LNCaP clone FGC (cell line): ENCODE results near the gene RAD51B.
"Not testable (repeated sequence)": the region's sequence is repeated elsewhere in the genome, so short reads cannot be mapped to it uniquely, and the experiment has no call there.

Source experiments
- DNase-seq: peaks from one replicate; pipeline ENCODE4 v3.0.0-alpha.2; 2011; ENCODE audit warnings: low read depth
- H3K4me3 ChIP-seq: 2 replicates; pipeline ENCODE4 v1.5.1; 2011; ENCODE audit warnings: mild to moderate bottlenecking, low read depth, low read length, control low read depth
- TF ChIP-seq, protein P1 (sequence below): IDR thresholded peaks from 2 replicates; pipeline ENCODE4 v1.5.1; 2012; ENCODE audit warnings: mild to moderate bottlenecking; ENCODE audit not compliant: control insufficient read depth, insufficient read depth; ENCODE audit errors: extremely low read depth

RAD51B gene

DNA sequence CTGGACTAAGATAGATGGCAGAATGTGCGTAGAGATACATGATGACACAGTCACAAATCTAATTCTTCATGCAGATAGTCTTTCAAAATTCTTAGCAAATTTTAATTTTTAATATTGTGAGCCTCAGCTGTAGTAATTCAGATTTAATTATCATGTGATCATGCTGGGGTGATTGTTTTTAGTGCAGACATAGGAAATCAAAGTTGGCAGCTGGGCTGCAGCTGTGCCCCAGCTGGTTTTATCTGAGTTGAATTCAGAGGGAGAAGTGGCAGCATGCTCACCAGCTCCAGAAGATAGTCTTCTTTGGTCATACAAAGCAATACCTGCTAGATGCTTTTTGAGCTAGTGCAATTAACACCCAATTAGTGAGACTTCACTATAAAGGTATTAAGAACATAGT, 292.9 kb downstream of the RAD51B start:
- H3K4me3 ChIP-seq: no peak overlapping the region
- DNase-seq: no peak
- TF ChIP-seq, protein P1, sequence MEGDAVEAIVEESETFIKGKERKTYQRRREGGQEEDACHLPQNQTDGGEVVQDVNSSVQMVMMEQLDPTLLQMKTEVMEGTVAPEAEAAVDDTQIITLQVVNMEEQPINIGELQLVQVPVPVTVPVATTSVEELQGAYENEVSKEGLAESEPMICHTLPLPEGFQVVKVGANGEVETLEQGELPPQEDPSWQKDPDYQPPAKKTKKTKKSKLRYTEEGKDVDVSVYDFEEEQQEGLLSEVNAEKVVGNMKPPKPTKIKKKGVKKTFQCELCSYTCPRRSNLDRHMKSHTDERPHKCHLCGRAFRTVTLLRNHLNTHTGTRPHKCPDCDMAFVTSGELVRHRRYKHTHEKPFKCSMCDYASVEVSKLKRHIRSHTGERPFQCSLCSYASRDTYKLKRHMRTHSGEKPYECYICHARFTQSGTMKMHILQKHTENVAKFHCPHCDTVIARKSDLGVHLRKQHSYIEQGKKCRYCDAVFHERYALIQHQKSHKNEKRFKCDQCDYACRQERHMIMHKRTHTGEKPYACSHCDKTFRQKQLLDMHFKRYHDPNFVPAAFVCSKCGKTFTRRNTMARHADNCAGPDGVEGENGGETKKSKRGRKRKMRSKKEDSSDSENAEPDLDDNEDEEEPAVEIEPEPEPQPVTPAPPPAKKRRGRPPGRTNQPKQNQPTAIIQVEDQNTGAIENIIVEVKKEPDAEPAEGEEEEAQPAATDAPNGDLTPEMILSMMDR: no peak

DNA sequence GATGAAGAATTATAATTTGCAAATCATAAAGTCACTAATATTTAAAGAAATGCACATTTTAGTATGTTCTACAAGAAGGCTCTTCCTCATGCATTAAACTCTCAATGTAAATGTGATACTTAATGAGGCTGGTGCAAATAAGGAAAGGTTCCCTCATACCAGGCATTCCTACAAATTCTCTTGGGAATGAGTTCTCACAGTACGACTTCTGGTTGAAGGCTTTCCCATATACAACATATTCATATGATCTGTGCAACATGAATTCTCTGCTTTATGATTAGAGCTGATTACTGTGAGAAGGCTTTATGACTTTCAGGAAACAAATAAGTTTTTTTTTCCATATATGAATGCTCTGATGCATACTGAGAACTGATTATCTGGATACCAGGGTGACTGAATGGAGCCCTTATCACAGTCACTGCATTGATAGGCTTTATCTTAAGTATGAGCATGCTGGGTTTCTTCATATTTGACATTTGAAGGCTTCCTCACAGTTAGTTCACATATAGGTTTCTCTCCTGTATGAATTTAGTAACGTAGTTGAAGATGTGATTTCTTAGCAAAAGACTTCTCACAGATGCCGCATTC, 293.9 kb downstream of the RAD51B start:
- H3K4me3 ChIP-seq: no peak overlapping the region
- TF ChIP-seq, protein P1: no peak
- no peak for DNase-seq

DNA sequence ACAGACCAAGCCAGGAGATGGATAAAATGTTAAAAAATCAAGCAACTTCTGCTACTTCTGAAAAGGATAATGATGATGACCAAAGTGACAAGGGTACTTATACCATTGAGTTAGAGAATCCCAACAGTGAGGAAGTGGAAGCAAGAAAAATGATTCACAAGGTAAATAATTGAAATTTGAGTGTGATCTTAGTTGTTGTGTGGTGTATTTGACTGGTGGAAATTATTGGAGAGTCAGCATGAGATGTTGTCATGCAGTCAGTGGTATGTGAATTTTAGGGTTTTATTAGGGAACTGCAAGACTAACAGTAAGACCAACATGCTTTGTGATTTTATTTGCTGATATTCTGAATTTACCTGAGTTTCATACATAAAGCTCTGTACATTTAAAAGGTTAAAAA, 296.4 kb downstream of the RAD51B start:
- DNase-seq, H3K4me3 ChIP-seq: not testable (repeated sequence)

DNA sequence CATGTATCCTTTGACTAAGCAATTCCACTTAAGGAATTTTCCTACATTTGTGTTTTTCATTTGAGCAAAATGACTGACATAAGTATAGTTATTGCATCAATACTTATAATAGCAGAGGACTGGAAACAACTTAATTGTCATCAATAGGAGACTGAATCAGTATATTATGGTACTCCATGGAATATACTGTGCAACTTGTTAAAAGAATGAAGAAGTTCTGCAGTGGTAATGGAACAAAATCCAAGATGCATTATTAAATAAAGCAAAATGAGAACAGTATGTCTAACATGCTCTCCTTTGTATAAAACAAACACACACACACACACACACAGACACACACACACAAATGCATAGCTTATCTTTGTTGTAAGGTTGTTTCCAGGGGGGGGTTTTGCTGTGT, 303.1 kb downstream of the RAD51B start:
- no peak for DNase-seq
- TF ChIP-seq, protein P1: no peak
- no peak overlapping the region for H3K4me3 ChIP-seq

DNA sequence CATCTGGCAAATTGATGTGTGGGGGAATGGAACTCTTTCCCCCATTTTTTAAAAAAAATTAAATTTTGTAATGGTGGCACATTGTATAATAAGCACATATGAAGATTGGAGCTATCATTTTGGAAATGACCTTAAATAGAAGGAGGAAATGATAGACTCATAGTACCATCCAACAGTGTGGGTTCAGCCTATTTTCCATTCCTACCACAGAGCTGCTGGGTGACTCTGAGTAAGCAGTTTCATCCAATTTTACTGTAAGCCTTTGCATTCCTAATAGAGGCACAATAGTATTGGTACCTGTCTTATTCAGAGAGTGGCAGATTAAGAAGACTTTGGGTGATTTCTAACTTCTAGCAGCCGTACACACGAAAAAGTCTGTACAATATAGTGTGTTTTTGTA, 304.5 kb downstream of the RAD51B start:
- TF ChIP-seq, protein P1: no peak
- DNase-seq: no peak
- no peak overlapping the region for H3K4me3 ChIP-seq

DNA sequence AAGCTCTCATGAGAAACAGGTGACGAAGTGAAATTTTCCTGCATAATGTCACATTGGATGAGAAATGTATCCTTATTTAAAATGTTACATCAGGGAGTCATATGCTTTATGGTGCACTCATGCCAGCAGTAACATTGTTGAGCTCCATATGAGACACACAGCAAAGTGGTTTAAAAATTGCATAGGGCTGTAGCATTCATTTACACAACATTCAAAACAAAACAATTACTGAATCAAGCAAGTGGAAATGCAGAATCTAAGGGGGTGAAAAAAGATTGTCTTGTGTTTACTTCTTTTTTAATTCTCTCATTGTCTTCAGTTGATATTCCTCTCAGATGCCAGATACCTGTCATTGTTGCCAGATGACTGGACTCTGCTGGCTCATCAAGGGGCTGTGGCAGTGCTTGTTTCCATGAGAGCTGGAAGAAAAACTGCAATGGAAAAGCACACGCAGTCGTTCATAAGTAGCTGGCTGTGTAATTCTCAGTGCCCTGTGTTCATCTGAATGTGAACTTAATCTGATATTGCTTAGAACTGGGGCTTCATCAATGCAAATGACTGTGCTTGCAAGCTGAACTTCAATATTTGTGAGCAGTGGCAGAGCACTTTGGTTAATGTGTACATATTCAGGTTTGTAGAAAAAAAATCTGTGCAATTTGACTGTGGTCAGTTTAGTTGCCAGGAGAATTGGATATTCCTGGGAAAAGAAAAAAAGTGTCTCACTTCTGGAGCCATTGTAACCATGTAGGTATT, 305.6 kb downstream of the RAD51B start:
- TF ChIP-seq, protein P1: no peak
- no peak for DNase-seq
- H3K4me3 ChIP-seq: no peak overlapping the region

DNA sequence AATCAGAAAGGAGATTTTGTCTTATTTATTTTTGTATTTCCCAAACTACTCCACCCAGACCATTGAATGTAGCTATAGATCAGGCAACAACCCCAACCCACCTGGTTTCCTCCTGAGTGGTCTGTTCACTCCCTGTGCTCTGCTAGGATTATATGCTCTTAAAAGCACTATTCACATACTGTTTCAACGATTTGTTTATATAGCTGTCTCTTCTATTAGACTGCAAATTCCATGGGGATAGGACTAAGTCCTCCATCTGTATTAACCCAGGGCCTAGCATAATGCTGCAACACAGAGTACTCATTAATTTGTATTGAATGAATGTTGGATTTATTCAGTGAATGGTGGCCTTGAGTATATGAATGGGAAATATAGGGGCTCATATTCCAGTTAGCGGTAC, 307.6 kb downstream of the RAD51B start:
- no peak overlapping the region for H3K4me3 ChIP-seq
- TF ChIP-seq, protein P1: no peak
- DNase-seq: no peak
